AG04450 (cell line): ENCODE data around the gene ARHGAP32. TPM values are rescaled to one million over a fixed set of nuclear protein-coding genes. Genes with fewer than 3 reads are reported as not detected.

ENCODE experiments used
- CTCF ChIA-PET: fragments of 300-600, 350-600 bp; formaldehyde crosslinking; extraction: SDS; loops from one replicate; lab custom pipeline; 2022; ENCODE audit warnings: antibody characterized with exemption, inconsistent platforms; lab: Charles Lee
- POLR2A ChIA-PET: fragments of 350-600 bp; formaldehyde crosslinking; extraction: SDS; loops from one replicate; lab custom pipeline; 2021; ENCODE audit warnings: antibody characterized with exemption, inconsistent platforms; lab: Yijun Ruan, JAX
- DNase-seq: peaks from one replicate; pipeline ENCODE4 v3.0.0-alpha.2; 2011; ENCODE audit warnings: low read depth, low spot score
- H3K27ac ChIP-seq: one replicate; pipeline ENCODE4 v1.5.1; 2012; ENCODE audit warnings: low read depth, low read length, control low read depth
- H3K27me3 ChIP-seq: one replicate; pipeline ENCODE4 v1.6.0; 2012; ENCODE audit warnings: low read length; ENCODE audit not compliant: control insufficient read depth, insufficient read depth
- H3K4me3 ChIP-seq: 2 replicates; pipeline ENCODE4 v1.5.1; 2011; ENCODE audit warnings: mild to moderate bottlenecking, low read depth, low read length, control low read depth
- H3K9me3 ChIP-seq: 2 replicates; pipeline ENCODE4 v1.5.1; 2012; ENCODE audit warnings: low read length; ENCODE audit not compliant: control insufficient read depth, insufficient read depth
- polyA plus RNA-seq: library from polyadenylated mRNA; depleted of rRNA; stranded (reverse); fragments of >200 nt; gene quantifications from 2 replicates; pipeline ENCODE4 v1.2.3, GENCODE V29; 2011
- TF ChIP-seq, protein P1 (sequence below): IDR thresholded peaks from 2 replicates; pipeline ENCODE4 v1.5.1; 2011; ENCODE audit warnings: low read depth, low read length, control low read depth, inconsistent platforms

The ARHGAP32 gene
- polyA plus RNA-seq, 1 experiment = 7.5 TPM

DNA sequence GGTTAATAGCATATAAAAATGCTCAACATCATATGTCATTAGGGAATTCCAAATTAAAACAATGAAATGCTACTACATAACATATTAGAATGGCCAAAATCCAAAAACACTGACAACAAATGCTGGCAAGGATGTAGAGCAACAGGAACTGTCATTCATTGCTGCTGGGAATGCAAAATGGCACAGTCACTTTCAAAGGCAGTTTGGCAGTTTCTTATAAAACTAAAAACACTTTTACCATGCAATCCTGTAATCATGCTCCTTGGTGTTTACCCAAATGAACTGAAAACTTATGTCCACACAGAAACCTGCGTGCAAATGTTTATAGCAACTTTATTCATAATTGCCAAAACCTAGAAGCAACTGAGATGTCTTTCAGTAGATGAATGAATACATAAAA is 105.1 kb downstream of the ARHGAP32 start:
- ChIA-PET CTCF (no interaction called here), POLR2A (no interaction called here)
- TF ChIP-seq, protein P1, sequence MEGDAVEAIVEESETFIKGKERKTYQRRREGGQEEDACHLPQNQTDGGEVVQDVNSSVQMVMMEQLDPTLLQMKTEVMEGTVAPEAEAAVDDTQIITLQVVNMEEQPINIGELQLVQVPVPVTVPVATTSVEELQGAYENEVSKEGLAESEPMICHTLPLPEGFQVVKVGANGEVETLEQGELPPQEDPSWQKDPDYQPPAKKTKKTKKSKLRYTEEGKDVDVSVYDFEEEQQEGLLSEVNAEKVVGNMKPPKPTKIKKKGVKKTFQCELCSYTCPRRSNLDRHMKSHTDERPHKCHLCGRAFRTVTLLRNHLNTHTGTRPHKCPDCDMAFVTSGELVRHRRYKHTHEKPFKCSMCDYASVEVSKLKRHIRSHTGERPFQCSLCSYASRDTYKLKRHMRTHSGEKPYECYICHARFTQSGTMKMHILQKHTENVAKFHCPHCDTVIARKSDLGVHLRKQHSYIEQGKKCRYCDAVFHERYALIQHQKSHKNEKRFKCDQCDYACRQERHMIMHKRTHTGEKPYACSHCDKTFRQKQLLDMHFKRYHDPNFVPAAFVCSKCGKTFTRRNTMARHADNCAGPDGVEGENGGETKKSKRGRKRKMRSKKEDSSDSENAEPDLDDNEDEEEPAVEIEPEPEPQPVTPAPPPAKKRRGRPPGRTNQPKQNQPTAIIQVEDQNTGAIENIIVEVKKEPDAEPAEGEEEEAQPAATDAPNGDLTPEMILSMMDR = no peak
- Histone ChIP-seq H3K4me3 (no peak overlapping the region), H3K27ac (no peak overlapping the region), H3K27me3 (no peaks in the 10 kb centered on the region), H3K9me3 (no peaks in the 10 kb centered on the region)
- no peak for DNase-seq

DNA sequence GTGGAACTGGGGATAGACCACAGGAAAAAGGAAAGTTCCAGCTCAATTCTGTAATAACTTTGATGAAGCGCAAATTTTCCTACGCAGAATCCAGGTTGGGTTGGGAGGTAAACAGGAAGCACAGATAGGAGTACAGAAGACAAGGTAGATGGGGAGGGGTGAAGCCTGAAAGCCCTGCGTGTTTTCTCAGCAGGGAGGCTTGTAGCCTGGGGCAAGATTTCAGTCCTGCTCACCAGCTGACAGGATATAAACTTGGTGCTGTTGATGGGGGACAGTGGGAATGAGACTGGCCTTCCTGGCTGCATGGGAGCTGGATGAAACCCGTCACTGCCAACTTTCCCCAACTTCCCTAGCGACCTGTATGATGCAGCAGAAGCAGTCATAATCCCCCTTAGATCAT is 114.9 kb downstream of the ARHGAP32 start:
- Histone ChIP-seq H3K27ac (no peak overlapping the region), H3K4me3 (no peak overlapping the region), H3K9me3 (no peaks in the 10 kb centered on the region), H3K27me3 (no peaks in the 10 kb centered on the region)
- ChIA-PET CTCF (no interaction called here), POLR2A (no interaction called here)
- DNase-seq = no peak
- TF ChIP-seq, protein P1 = no peak

DNA sequence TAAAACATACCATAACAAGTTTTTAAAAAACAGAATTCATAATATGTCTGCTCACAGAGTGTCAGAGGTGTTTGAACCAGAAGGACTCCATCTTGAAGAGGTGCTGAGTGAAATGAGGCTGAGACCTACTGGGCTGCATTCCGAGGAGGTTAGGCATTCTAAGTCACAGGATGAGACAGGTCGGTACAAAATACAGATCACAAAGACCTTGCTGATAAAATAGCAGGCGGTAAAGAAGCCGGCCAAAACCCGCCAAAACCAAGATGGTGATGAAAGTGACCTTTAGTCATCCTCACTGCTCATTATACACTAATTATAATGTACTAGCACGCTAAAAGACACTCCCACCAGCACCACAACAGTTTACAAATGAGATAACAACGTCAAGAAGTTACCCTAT is 116.4 kb downstream of the ARHGAP32 start:
- TF ChIP-seq, protein P1 = no peak
- no peaks in the 10 kb centered on the region for H3K27me3 ChIP-seq
- no peaks in the 10 kb centered on the region for H3K9me3 ChIP-seq
- CTCF ChIA-PET = no interaction called here
- H3K4me3 ChIP-seq = no peak overlapping the region
- POLR2A ChIA-PET = no interaction called here
- H3K27ac ChIP-seq = no peak overlapping the region
- DNase-seq = no peak

DNA sequence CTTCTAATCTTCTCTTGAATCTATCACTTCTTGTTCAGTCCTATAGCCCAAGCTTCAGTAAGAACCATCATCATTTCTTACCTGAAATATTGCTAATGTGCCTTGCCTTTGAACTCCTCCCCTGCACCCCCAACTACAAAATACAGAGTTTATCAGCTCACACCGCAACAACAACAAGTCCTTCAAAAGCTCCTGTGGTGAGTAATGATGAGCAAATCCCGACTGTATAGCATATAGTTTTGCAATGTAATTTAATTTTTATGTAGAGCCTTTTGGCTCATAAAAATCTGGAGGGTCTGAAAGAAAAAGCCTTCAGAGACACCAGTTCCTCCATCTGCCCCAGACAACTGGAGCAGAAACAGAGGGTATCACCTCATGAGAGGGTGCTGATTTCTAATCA is 124.7 kb downstream of the ARHGAP32 start:
- DNase-seq = no peak
- TF ChIP-seq, protein P1 = no peak
- no peaks in the 10 kb centered on the region for H3K27me3 ChIP-seq
- ChIA-PET POLR2A (no interaction called here), CTCF (interaction anchor here (0.8 kb wide), 1 partner anchor 21 kb away, joined by 3 read pairs; no protein-coding TSS in a partner anchor)
- no peak overlapping the region for H3K27ac ChIP-seq
- no peak overlapping the region for H3K4me3 ChIP-seq
- H3K9me3 ChIP-seq = no peaks in the 10 kb centered on the region

DNA sequence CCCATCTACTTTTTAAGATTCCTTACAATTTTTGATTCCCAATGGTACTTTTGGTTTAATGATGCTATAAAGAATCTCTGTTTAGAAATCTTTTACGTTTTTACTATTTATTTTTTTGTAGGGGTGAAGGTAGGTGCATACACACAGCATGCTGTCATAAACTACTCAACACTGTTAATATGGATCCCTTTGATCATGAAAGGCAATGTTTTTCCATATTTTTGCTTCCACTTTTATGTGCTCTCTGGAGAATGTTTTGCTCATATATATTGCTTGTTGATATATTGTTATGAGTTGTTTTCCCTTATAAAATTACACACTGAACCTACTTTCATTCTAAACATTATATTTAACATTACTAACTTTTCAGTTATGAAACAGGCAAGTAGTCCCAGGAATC is 125.9 kb downstream of the ARHGAP32 start:
- TF ChIP-seq, protein P1 = no peak
- Histone ChIP-seq H3K27me3 (no peaks in the 10 kb centered on the region), H3K9me3 (no peaks in the 10 kb centered on the region), H3K27ac (no peak overlapping the region), H3K4me3 (no peak overlapping the region)
- DNase-seq = no peak
- ChIA-PET CTCF (no interaction called here), POLR2A (no interaction called here)
